ENCODE results near the gene ANO1.
"Not testable (repeated sequence)": the region's sequence is repeated elsewhere in the genome, so short reads cannot be mapped to it uniquely, and the experiment has no call there.

Gene ANO1

DNA sequence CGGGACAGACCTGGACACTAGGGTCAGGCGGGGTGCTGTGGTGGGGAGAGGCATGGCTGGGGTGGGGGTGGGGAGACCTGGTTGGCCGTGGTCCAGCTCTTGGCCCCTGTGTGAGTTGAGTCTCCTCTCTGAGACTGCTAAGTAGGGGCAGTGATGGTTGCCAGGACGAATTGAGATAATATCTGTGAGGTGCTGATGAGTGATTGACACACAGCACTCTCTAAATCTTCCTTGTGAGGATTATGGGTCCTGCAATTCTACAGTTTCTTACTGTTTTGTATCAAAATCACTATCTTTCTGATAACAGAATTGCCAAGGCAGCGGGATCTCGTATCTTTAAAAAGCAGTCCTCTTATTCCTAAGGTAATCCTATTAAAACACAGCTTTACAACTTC, 128.9 kb downstream of the ANO1 start:
- no peak overlapping the region for H3K27ac ChIP-seq
- TF ChIP-seq ZFX (IDR thresholded peaks at IDR 0.05; ENCODE audit: borderline replicate concordance): no peak
- TF ChIP-seq, protein P1, sequence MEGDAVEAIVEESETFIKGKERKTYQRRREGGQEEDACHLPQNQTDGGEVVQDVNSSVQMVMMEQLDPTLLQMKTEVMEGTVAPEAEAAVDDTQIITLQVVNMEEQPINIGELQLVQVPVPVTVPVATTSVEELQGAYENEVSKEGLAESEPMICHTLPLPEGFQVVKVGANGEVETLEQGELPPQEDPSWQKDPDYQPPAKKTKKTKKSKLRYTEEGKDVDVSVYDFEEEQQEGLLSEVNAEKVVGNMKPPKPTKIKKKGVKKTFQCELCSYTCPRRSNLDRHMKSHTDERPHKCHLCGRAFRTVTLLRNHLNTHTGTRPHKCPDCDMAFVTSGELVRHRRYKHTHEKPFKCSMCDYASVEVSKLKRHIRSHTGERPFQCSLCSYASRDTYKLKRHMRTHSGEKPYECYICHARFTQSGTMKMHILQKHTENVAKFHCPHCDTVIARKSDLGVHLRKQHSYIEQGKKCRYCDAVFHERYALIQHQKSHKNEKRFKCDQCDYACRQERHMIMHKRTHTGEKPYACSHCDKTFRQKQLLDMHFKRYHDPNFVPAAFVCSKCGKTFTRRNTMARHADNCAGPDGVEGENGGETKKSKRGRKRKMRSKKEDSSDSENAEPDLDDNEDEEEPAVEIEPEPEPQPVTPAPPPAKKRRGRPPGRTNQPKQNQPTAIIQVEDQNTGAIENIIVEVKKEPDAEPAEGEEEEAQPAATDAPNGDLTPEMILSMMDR (IDR thresholded peaks at IDR 0.05): no peak

DNA sequence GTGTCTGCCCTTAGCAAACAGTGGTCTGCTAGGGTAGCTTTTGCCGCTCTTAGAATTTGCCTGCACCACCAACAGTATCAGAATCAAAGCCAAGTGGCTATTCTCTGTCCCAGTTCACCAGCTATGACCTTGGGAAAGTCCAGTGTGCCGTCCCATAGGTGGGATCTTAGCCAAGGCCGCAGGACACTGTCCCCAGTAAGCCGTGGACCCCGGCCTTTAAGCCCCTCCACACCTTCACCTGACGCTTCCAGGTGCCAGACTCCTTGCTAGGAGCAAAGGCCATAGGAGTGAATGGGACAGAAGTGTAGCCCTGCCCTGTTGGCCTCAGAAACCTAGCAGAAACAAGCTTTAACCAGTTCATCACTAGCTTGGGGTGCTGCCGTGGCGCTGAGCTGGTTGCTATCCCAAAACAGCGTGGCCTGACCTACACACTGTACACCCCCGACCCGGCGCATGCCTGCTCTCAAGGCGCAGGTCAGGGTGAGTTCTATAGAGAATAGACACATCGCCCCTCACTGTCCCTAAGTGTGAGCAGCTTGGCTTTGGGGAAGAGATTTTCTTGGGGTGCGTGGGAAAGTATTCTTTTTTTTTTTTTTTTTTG, 129.5 kb downstream of the ANO1 start:
- no peak overlapping the region for H3K27ac ChIP-seq
- TF ChIP-seq ZFX (IDR thresholded peaks at IDR 0.05; ENCODE audit: borderline replicate concordance): no peak
- TF ChIP-seq, protein P1 (IDR thresholded peaks at IDR 0.05): no peak

DNA sequence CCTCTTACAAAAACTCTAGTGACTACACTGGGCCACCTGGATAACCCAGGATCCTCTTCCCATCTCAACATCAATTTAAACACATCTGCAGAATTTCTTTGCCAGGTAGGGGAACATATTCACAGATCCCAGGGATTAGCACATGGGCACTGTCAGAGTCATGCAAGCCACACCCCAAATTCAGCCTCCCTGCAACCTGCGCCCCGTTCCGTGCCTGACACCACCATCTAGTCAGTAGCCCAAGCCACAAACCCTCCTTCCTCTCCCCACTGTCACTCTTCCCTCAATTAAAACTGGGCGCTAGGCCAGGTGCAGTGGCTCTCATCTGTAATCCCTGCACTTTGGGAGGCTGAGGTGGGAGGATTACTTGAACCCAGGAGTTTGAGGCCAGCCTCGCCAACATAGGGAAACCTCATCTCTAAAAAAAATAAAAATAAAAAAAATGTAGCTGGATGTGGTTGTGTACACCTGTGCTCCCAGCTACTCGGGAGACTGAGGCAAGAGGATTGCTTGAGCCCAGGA, 131.3 kb downstream of the ANO1 start:
- no peak for TF ChIP-seq ZFX (IDR thresholded peaks at IDR 0.05; ENCODE audit: borderline replicate concordance)
- TF ChIP-seq, protein P1 (IDR thresholded peaks at IDR 0.05): no peak
- H3K27ac ChIP-seq: no peak overlapping the region

DNA sequence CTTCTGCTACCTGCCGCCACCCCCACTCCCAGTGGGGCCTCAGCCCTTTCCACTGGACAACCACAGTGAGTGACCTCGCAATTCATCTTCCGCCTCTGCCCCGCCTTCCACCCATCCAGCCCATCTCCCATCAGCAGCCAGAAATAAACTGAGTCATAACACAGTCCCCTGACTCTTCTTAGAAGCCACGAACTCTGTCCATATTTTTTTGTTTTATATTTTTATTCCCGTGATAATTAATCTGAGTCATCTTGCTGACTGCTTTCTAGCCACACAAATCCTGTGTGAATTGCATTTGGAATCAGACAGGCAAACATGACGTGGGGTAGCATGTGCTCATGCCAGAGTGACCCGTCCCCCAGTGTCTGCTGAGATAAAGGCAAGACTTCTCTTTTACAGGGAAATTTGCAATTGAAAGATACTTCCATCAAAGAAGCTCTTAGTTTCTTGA, 132.0 kb downstream of the ANO1 start:
- no peak for TF ChIP-seq ZFX (IDR thresholded peaks at IDR 0.05; ENCODE audit: borderline replicate concordance)
- TF ChIP-seq, protein P1 (IDR thresholded peaks at IDR 0.05): no peak
- no peak overlapping the region for H3K27ac ChIP-seq

DNA sequence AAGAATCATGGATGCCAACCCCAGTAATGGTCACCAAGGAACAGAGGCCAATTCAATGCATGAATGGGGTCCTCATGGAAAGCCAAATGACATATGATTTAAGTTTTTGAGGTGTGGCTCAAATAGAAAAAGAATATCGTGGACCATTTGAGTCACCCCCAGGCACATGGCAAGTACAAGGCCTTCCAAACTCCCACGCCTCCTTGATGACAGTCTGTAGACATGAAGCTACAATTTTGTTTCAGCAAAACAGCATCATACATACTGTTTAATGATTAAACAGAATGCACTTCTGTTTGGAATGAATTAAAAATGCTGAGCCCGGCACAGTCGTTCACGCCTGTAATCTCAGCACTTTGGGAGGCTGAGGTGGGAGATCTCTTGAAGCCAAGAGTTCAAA, 132.4 kb downstream of the ANO1 start:
- TF ChIP-seq, protein P1 (IDR thresholded peaks at IDR 0.05): no peak
- TF ChIP-seq ZFX (IDR thresholded peaks at IDR 0.05; ENCODE audit: borderline replicate concordance): no peak
- no peak overlapping the region for H3K27ac ChIP-seq

DNA sequence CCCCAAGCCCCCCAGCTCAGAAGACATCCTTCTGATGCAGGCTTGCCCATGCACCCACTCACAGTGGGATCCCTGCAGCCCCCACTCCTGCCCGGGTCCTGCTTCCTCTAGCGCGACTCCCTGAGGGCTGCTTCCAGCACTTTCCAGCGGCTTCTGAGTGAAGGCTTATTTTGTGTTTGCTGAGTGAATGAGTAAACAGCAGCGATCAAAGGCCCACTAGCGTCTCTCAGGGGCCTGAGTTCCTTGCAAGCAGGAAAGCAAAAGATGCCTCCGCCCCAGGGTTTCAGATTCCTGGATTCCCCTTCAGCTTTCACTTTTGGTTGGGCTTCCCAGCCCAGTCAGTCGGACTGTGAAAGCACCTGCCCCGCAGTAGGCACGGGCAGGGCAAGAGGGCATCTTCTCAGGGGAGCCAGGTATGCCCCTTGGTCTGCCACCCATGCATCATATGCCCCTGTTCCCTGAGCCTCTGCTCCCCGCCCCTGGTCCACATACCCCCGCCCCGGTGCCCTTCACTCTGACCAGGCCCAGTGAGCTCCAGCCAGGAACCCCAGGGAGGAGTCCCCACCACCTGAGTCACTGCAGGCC, 134.2 kb downstream of the ANO1 start:
- TF ChIP-seq, protein P1 (IDR thresholded peaks at IDR 0.05): no peak
- no peak for TF ChIP-seq ZFX (IDR thresholded peaks at IDR 0.05; ENCODE audit: borderline replicate concordance)
- H3K27ac ChIP-seq: no peak overlapping the region

DNA sequence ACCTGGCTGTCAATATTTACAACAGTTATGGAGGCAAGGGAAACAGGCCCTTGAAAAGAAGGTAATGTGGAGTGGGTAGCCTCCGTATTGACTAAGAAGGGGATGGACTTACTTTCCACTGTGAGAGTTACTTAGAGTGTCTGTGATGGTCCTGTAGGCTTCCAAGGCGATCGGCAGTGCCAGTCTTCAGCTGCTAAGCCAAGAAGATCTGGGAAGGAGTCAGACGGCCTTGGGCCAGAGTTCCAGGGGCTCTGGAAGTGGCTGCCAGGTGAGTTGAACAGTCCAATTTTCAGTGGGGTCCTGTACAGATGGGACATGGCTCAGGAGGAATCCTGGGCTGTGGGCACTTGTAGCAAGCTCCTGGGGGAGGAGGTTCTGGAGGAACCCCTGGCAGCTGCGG, 139.3 kb downstream of the ANO1 start:
- not testable (repeated sequence) for H3K27ac ChIP-seq

DNA sequence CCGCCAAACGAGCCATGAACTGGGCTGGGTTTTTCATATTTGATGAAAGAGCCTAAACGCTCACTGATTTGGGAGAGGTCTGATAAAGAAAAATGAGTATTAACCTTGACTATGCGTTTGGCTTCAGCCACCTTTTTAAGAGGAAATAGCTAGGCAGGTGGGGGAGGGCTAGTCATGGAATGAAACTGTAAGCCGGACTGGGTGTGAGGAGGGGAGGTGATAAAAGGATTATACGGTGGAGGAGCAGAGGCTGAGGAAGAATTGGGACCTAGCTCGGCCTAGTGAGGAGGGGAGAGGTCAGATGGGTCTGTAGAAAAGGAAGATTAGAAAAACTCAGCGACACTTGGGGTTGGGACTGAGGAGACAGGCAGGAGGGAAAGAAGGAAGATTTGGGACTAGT, 140.0 kb downstream of the ANO1 start:
- not testable (repeated sequence) for H3K27ac ChIP-seq
